IPS-15b (cell line): ENCODE measurements around the gene AGAP1.

Experiments used
- H3K27me3 ChIP-seq: one replicate; pipeline ENCODE4 v1.6.1; 2013; ENCODE audit warnings: low read length; ENCODE audit not compliant: control insufficient read depth, insufficient read depth
- H3K36me3 ChIP-seq: one replicate; pipeline ENCODE4 v1.6.1; 2013; ENCODE audit warnings: low read length; ENCODE audit not compliant: control insufficient read depth, insufficient read depth
- H3K4me1 ChIP-seq: one replicate; pipeline ENCODE4 v1.6.1; 2013; ENCODE audit warnings: mild to moderate bottlenecking, low read length; ENCODE audit not compliant: control insufficient read depth, insufficient read depth
- H3K4me3 ChIP-seq: one replicate; pipeline ENCODE4 v1.5.1; 2013; ENCODE audit warnings: low read depth, low read length
- H3K9ac ChIP-seq: one replicate; pipeline ENCODE4 v1.6.1; 2013; ENCODE audit warnings: low read depth, mild to moderate bottlenecking, low read length
- H3K9me3 ChIP-seq: one replicate; pipeline ENCODE4 v1.6.1; 2013; ENCODE audit warnings: mild to moderate bottlenecking, low read length; ENCODE audit not compliant: control insufficient read depth, insufficient read depth

Gene AGAP1

GRCh38 chr2:235545339-235546150 lies 51.7 kb downstream of the AGAP1 start:
- H3K36me3 ChIP-seq, result no peaks in the 10 kb centered on the region
- H3K27me3 ChIP-seq, result no peaks in the 10 kb centered on the region
- H3K4me1 ChIP-seq, result peaks cover 12% of the 10 kb centered on the region
- no peak overlapping the region for H3K4me3 ChIP-seq
- no peak overlapping the region for H3K9ac ChIP-seq
- no peaks in the 10 kb centered on the region for H3K9me3 ChIP-seq

- H3K27me3 ChIP-seq, result no peaks in the 10 kb centered on the region
- no peak overlapping the region for H3K9ac ChIP-seq
- no peaks in the 10 kb centered on the region for H3K36me3 ChIP-seq
- H3K4me1 ChIP-seq, result peaks cover 12% of the 10 kb centered on the region
- H3K4me3 ChIP-seq, result no peak overlapping the region
- no peaks in the 10 kb centered on the region for H3K9me3 ChIP-seq
Measured at GRCh38 chr2:235546151-235546435, 52.2 kb downstream of the AGAP1 start.

- Histone ChIP-seq H3K4me1 (peaks cover 12% of the 10 kb centered on the region), H3K36me3 (no peaks in the 10 kb centered on the region), H3K9me3 (no peaks in the 10 kb centered on the region), H3K27me3 (no peaks in the 10 kb centered on the region), H3K9ac (no peak overlapping the region), H3K4me3 (no peak overlapping the region)
Measured at GRCh38 chr2:235546436-235546835, 52.6 kb downstream of the AGAP1 start.

- H3K9me3 ChIP-seq, result no peaks in the 10 kb centered on the region
- H3K27me3 ChIP-seq, result no peaks in the 10 kb centered on the region
- no peaks in the 10 kb centered on the region for H3K36me3 ChIP-seq
- no peak overlapping the region for H3K9ac ChIP-seq
- peaks cover 2% of the 10 kb centered on the region for H3K4me1 ChIP-seq
- no peak overlapping the region for H3K4me3 ChIP-seq
Measured at GRCh38 chr2:235549735-235550377, 56.0 kb downstream of the AGAP1 start.

GRCh38 chr2:235550378-235550760 lies 56.5 kb downstream of the AGAP1 start:
- Histone ChIP-seq H3K4me1 (peaks cover 2% of the 10 kb centered on the region), H3K9ac (no peak overlapping the region), H3K4me3 (no peak overlapping the region), H3K9me3 (no peaks in the 10 kb centered on the region), H3K27me3 (no peaks in the 10 kb centered on the region), H3K36me3 (no peaks in the 10 kb centered on the region)

- H3K36me3 ChIP-seq, result no peaks in the 10 kb centered on the region
- no peaks in the 10 kb centered on the region for H3K27me3 ChIP-seq
- no peak overlapping the region for H3K4me3 ChIP-seq
- H3K4me1 ChIP-seq, result no peaks in the 10 kb centered on the region
- H3K9me3 ChIP-seq, result no peaks in the 10 kb centered on the region
- H3K9ac ChIP-seq, result no peak overlapping the region
Measured at GRCh38 chr2:235550946-235551345, 57.1 kb downstream of the AGAP1 start.

- no peaks in the 10 kb centered on the region for H3K4me1 ChIP-seq
Measured at GRCh38 chr2:235551965-235552364, 58.1 kb downstream of the AGAP1 start.

GRCh38 chr2:235552671-235553070 lies 58.8 kb downstream of the AGAP1 start:
- no peaks in the 10 kb centered on the region for H3K27me3 ChIP-seq
- no peaks in the 10 kb centered on the region for H3K9me3 ChIP-seq
- H3K4me3 ChIP-seq, result no peak overlapping the region
- no peaks in the 10 kb centered on the region for H3K4me1 ChIP-seq
- H3K36me3 ChIP-seq, result no peaks in the 10 kb centered on the region
- no peak overlapping the region for H3K9ac ChIP-seq

More at GRCh38 chr2:235551965-235552364, 58.1 kb downstream of the AGAP1 start:
- Histone ChIP-seq H3K27me3 (no peaks in the 10 kb centered on the region), H3K36me3 (no peaks in the 10 kb centered on the region), H3K4me3 (no peak overlapping the region), H3K9ac (no peak overlapping the region), H3K9me3 (no peaks in the 10 kb centered on the region)

- no peak overlapping the region for H3K9ac ChIP-seq
Measured at GRCh38 chr2:235553291-235553690, 59.4 kb downstream of the AGAP1 start.

GRCh38 chr2:235553696-235554100 lies 59.9 kb downstream of the AGAP1 start:
- Histone ChIP-seq H3K4me3 (no peak overlapping the region), H3K9me3 (no peaks in the 10 kb centered on the region), H3K9ac (no peak overlapping the region), H3K36me3 (no peaks in the 10 kb centered on the region), H3K27me3 (no peaks in the 10 kb centered on the region), H3K4me1 (no peaks in the 10 kb centered on the region)

More at GRCh38 chr2:235553291-235553690, 59.4 kb downstream of the AGAP1 start:
- H3K4me1 ChIP-seq, result no peaks in the 10 kb centered on the region
- no peaks in the 10 kb centered on the region for H3K36me3 ChIP-seq
- no peaks in the 10 kb centered on the region for H3K27me3 ChIP-seq
- H3K4me3 ChIP-seq, result no peak overlapping the region
- no peaks in the 10 kb centered on the region for H3K9me3 ChIP-seq

GRCh38 chr2:235554385-235554784 lies 60.5 kb downstream of the AGAP1 start:
- Histone ChIP-seq H3K36me3 (no peaks in the 10 kb centered on the region), H3K4me1 (no peaks in the 10 kb centered on the region), H3K4me3 (no peak overlapping the region), H3K9ac (no peak overlapping the region), H3K27me3 (no peaks in the 10 kb centered on the region), H3K9me3 (no peaks in the 10 kb centered on the region)

GRCh38 chr2:235554936-235555335 lies 61.1 kb downstream of the AGAP1 start:
- Histone ChIP-seq H3K9ac (no peak overlapping the region), H3K4me3 (no peak overlapping the region), H3K36me3 (no peaks in the 10 kb centered on the region), H3K4me1 (no peaks in the 10 kb centered on the region), H3K9me3 (no peaks in the 10 kb centered on the region), H3K27me3 (no peaks in the 10 kb centered on the region)
